Hepatocyte (in vitro differentiated cells): Measurements from ENCODE around the gene PFN4.

Experiments used
- CTCF ChIP-seq: fragments of 200-600 bp; sonication (generic); IDR thresholded peaks from 2 replicates; pipeline ENCODE4 v1.5.1; 2016; ENCODE audit warnings: antibody characterized with exemption, mild to moderate bottlenecking; ENCODE audit not compliant: poor library complexity
- EZH2 ChIP-seq: fragments of 200-600 bp; sonication (generic); IDR thresholded peaks from 2 replicates; pipeline ENCODE4 v1.6.1; 2016; ENCODE audit warnings: antibody characterized with exemption, mild to moderate bottlenecking, borderline replicate concordance

- TF ChIP-seq CTCF (no peak), EZH2 (no peak)
Observed at GRCh38 chr2:24153478-24153877, 30.3 kb upstream of the PFN4 start.
